Sciatic nerve (tissue), 2 donors: ENCODE measurements around the gene TSC22D4. TPM values are rescaled to one million over a fixed set of nuclear protein-coding genes. Genes with fewer than 3 reads are reported as not detected.

Source experiments
- ATAC-seq: fragments of 200-7000 bp; cut with Tn5 transposase; one replicate; pipeline ENCODE4 v1.9.1; 2020; ENCODE audit warnings: mild to moderate bottlenecking, moderate library complexity
- DNase-seq: peaks from one replicate; pipeline ENCODE4 v3.0.0-alpha.2; 2020; ENCODE audit warnings: low spot score
- intact Hi-C: fragments of 100-400 bp; cut with DNase I; formaldehyde crosslinking; loops from one replicate; pipeline ENCODE4 v1.14.2; 2022
- total RNA-seq: library from RNA; stranded (reverse); fragmentation: NEBNext Ultra II Directional; extraction: Animal tissue kit (Norgen Biotek cat#: 25700); gene quantifications from one replicate; pipeline ENCODE4 v1.2.1, GENCODE V29; 2021
- donor health status: DM: no; HTN: no; CAD: no.
- donor health status: DM: no; HTN: no; CAD: no.

Gene TSC22D4
- total RNA-seq, 1 donor from 2014 or later: 148 TPM

- no peak for ATAC-seq
- DNase-seq: no peak
- intact Hi-C loops: no loop called here
These were observed 45.3 kb downstream of the TSC22D4 start for GRCh38 chr7:100433592-100434296.

GRCh38 chr7:100433276-100433591 lies 45.8 kb downstream of the TSC22D4 start:
- no peak for DNase-seq
- no peak for ATAC-seq
- intact Hi-C loops: no loop called here

GRCh38 chr7:100432621-100433275 lies 46.3 kb downstream of the TSC22D4 start:
- DNase-seq (no peak), ATAC-seq (no peak)
- intact Hi-C loops: no loop called here

GRCh38 chr7:100432053-100432452 lies 47.0 kb downstream of the TSC22D4 start:
- no peak for ATAC-seq
- DNase-seq: no peak
- intact Hi-C loops: no loop called here

- no peak for ATAC-seq
- intact Hi-C loops: no loop called here
- no peak for DNase-seq
These were observed 47.7 kb downstream of the TSC22D4 start for GRCh38 chr7:100431286-100431735.

GRCh38 chr7:100430493-100431285 lies 48.3 kb downstream of the TSC22D4 start:
- intact Hi-C loops: no loop called here
- no peak for ATAC-seq
- DNase-seq: no peak

GRCh38 chr7:100429637-100430492 lies 49.1 kb downstream of the TSC22D4 start, which contains the start of gene MEPCE:
Gene MEPCE (plus strand): TSS chr7:100429831. CDS start chr7:100430019, 188 bp downstream.
- DNase-seq (peak; percentile 99), ATAC-seq (peak; percentile 80)
- intact Hi-C loops: no loop called here

- ATAC-seq: peak; percentile 91
- intact Hi-C loops: no loop called here
These were observed 49.9 kb downstream of the TSC22D4 start for GRCh38 chr7:100428967-100429636.

GRCh38 chr7:100428199-100428966 lies 50.6 kb downstream of the TSC22D4 start, which contains the start of gene ZCWPW1:
Gene ZCWPW1 (minus strand): TSS chr7:100428703. CDS start chr7:100420649, 8,054 bp downstream.
- intact Hi-C loops: no loop called here
- DNase-seq (peak; percentile 98), ATAC-seq (peak; percentile 83)

More at GRCh38 chr7:100428967-100429636, 49.9 kb downstream of the TSC22D4 start:
- peak; percentile 100 for DNase-seq

- DNase-seq (no peak), ATAC-seq (no peak)
- intact Hi-C loops: no loop called here
These were observed 51.2 kb downstream of the TSC22D4 start for GRCh38 chr7:100427762-100428198.

- DNase-seq (no peak), ATAC-seq (no peak)
- intact Hi-C loops: no loop called here
These were observed 52.5 kb downstream of the TSC22D4 start for GRCh38 chr7:100426516-100426915.

GRCh38 chr7:100425347-100425746 lies 53.7 kb downstream of the TSC22D4 start:
- ATAC-seq (no peak), DNase-seq (no peak)
- intact Hi-C loops: no loop called here

- no peak for ATAC-seq
These were observed 55.7 kb downstream of the TSC22D4 start for GRCh38 chr7:100423315-100423714.

GRCh38 chr7:100419660-100420226 lies 59.3 kb downstream of the TSC22D4 start:
- intact Hi-C loops: no loop called here
- DNase-seq (no peak), ATAC-seq (no peak)

More at GRCh38 chr7:100423315-100423714, 55.7 kb downstream of the TSC22D4 start:
- intact Hi-C loops: no loop called here
- no peak for DNase-seq

GRCh38 chr7:100418930-100419659 lies 59.9 kb downstream of the TSC22D4 start:
- DNase-seq (no peak), ATAC-seq (no peak)
- intact Hi-C loops: no loop called here
